Measurements from ENCODE around the gene ATP4B. TPM values are rescaled to one million over a fixed set of nuclear protein-coding genes. Genes with fewer than 3 reads are reported as not detected.
A peak's percentile ranks its signal among the peaks of the same experiment; 100 is the strongest.
"Not testable (repeated sequence)": the region's sequence is repeated elsewhere in the genome, so short reads cannot be mapped to it uniquely, and the experiment has no call there.

Gene ATP4B
- polyA plus RNA-seq, 2 of the 4 experiments (the other 2 are of a cell fraction), result not detected

- TF ChIP-seq REST (IDR thresholded peaks at IDR 0.05) (no peak), RCOR1 (IDR thresholded peaks at IDR 0.05; ENCODE audit: low read depth, low read length) (no peak), NFE2L2 (conservative IDR thresholded peaks at IDR 0.05; ENCODE audit: low read length) (no peak), MAX (IDR thresholded peaks at IDR 0.05) (no peak), MYC (IDR thresholded peaks at IDR 0.05; ENCODE audit: borderline replicate concordance, low read length) (no peak), HEYL (CRISPR knock-in tag; IDR thresholded peaks at IDR 0.05) (no peak), CTCF (IDR thresholded peaks at IDR 0.05) (no peak)
Observed at GRCh38 chr13:113624235-113624587, 33.8 kb downstream of the ATP4B start (continued).

GRCh38 chr13:113623491-113624234, 34.3 kb downstream of the ATP4B start:
- DNase-seq (ENCODE audit: low read depth in 1 of 2, low spot score in 1 of 2) (no peak), FAIRE-seq (no peak), ATAC-seq (peak in 1 of 2 experiments; percentile 37; a peak in 2 of 6 replicates)
- WGBS (ENCODE audit: missing lambda C conversion rate), result 88% methylated on average over 5 of the region's 20 CpGs
- Histone ChIP-seq H3K27ac (no peak overlapping the region), H3K4me1 (no peaks in the 10 kb centered on the region), H3K9me3 (no peaks in the 10 kb centered on the region), H3K4me3 (no peak overlapping the region), H3K4me2 (no peak overlapping the region)
- TF ChIP-seq POLR2A (IDR thresholded peaks at IDR 0.05; ENCODE audit: low read length), result no peak
- TF ChIP-seq MAX (IDR thresholded peaks at IDR 0.05), result no peak
- TF ChIP-seq TFCP2L1 (CRISPR knock-in tag; IDR thresholded peaks at IDR 0.05), result no peak
- no peak for TF ChIP-seq JUNB (IDR thresholded peaks at IDR 0.05)
- TF ChIP-seq NFE2L2 (conservative IDR thresholded peaks at IDR 0.05; ENCODE audit: low read length), result no peak
- no peak for TF ChIP-seq HES2 (IDR thresholded peaks at IDR 0.05)
- no peak for TF ChIP-seq PHF8 (IDR thresholded peaks at IDR 0.05; ENCODE audit: borderline replicate concordance, low read depth)
- no peak for TF ChIP-seq EHMT2 (IDR thresholded peaks at IDR 0.05; ENCODE audit: low read depth)
- no peak for TF ChIP-seq KDM1A (IDR thresholded peaks at IDR 0.05; ENCODE audit: low read depth)
- no peak for TF ChIP-seq RARB (CRISPR knock-in tag; IDR thresholded peaks at IDR 0.05)
- no peak for TF ChIP-seq FOXS1 (CRISPR knock-in tag; IDR thresholded peaks at IDR 0.05)
- CTCF ChIA-PET, result no interaction called here
- POLR2A ChIA-PET, result no interaction called here

- Histone ChIP-seq H3K27ac (no peak overlapping the region), H3K4me1 (no peaks in the 10 kb centered on the region), H3K9me3 (no peaks in the 10 kb centered on the region), H3K4me2 (no peak overlapping the region), H3K4me3 (no peak overlapping the region)
- no peak for TF ChIP-seq CHD4 (IDR thresholded peaks at IDR 0.05; ENCODE audit: borderline replicate concordance)
- no peak for TF ChIP-seq HEYL (CRISPR knock-in tag; IDR thresholded peaks at IDR 0.05)
- no peak for TF ChIP-seq GATA3 (IDR thresholded peaks at IDR 0.05; ENCODE audit: borderline replicate concordance)
- TF ChIP-seq KDM5A (IDR thresholded peaks at IDR 0.05), result no peak
- no peak for TF ChIP-seq NPAS2 (CRISPR knock-in tag; IDR thresholded peaks at IDR 0.05; ENCODE audit: borderline replicate concordance)
- TF ChIP-seq JUN (IDR thresholded peaks at IDR 0.05), result no peak
- no peak for TF ChIP-seq CEBPB (IDR thresholded peaks at IDR 0.05)
- TF ChIP-seq CBX8 (IDR thresholded peaks at IDR 0.05), result no peak
- TF ChIP-seq HOXB13 (CRISPR knock-in tag; IDR thresholded peaks at IDR 0.05; ENCODE audit: low read depth), result no peak
- no peak for TF ChIP-seq CBX2 (IDR thresholded peaks at IDR 0.05; ENCODE audit: borderline replicate concordance, low read depth)
- no peak for TF ChIP-seq NFE2L2 (conservative IDR thresholded peaks at IDR 0.05; ENCODE audit: low read length)
- no peak for TF ChIP-seq TP53 (CRISPR knock-in tag; IDR thresholded peaks at IDR 0.05)
- ChIA-PET POLR2A (no interaction called here), CTCF (no interaction called here)
- FAIRE-seq (no peak), DNase-seq (ENCODE audit: low read depth in 1 of 2, low spot score in 1 of 2) (no peak), ATAC-seq (no peak; a peak in 1 of 6 replicates)
- WGBS (ENCODE audit: missing lambda C conversion rate), result 88% methylated on average over 22 of the region's 29 CpGs
Observed at GRCh38 chr13:113622791-113623490, 35.1 kb downstream of the ATP4B start.

GRCh38 chr13:113621986-113622550, 35.9 kb downstream of the ATP4B start:
- 96% methylated on average over 20 of the region's 20 CpGs for WGBS (ENCODE audit: missing lambda C conversion rate)
- CTCF ChIA-PET, result interaction anchor here (1.5 kb wide), 1 partner anchor 42 kb away, joined by 3 read pairs; no protein-coding TSS in a partner anchor
- POLR2A ChIA-PET, result not testable (repeated sequence)

More at GRCh38 chr13:113621986-113622550, 35.9 kb downstream of the ATP4B start:
- not testable (repeated sequence) for H3K9me3 ChIP-seq; FAIRE-seq; H3K27ac ChIP-seq; DNase-seq (ENCODE audit: low read depth in 1 of 2, low spot score in 1 of 2); H3K4me2 ChIP-seq; H3K4me1 ChIP-seq; ATAC-seq; H3K4me3 ChIP-seq
